DND-41 (cell line): Measurements from ENCODE around the gene ORC1.

Source experiments
- EZH2 ChIP-seq: IDR thresholded peaks from 3 replicates; pipeline ENCODE4 v1.6.1; 2012; ENCODE audit warnings: borderline replicate concordance, low read depth, mild to moderate bottlenecking, moderate library complexity, low read length, inconsistent platforms; ENCODE audit not compliant: severe bottlenecking
- TF ChIP-seq, protein P1 (sequence below): IDR thresholded peaks from 2 replicates; pipeline ENCODE4 v1.5.1; 2012; ENCODE audit warnings: borderline replicate concordance, low read length, moderate library complexity, mild to moderate bottlenecking; ENCODE audit not compliant: poor library complexity, severe bottlenecking; ENCODE audit errors: extremely low read depth

DNA sequence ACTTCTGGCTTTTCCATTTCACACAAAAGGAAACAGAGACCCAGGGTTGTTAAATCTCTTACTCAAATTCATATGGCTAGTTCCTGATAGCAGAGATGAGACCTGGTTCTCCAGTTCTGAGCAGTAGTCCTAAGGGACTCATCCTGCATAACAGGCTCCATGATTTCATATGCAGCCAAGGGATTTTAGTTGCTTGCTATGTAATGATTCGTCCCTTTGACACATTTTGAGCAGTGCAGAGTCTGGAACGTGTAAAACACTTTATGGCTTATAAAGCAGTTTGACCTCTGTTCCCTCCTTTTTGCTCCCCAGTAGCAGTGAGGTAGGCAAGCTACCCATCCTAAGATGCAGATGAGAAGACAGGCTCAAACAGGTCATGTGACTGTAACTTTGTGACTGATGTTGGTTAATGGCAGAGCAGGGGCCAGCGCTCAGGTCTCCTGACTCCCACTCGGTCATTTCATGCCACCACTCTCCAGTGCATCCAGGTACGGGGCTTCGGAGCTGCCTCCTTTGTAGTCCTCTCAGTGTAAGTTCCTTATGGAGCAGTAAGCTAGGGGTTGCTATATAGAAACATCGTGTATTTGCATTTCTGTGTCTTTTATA lies 62.5 kb downstream of the ORC1 start:
- TF ChIP-seq, protein P1, sequence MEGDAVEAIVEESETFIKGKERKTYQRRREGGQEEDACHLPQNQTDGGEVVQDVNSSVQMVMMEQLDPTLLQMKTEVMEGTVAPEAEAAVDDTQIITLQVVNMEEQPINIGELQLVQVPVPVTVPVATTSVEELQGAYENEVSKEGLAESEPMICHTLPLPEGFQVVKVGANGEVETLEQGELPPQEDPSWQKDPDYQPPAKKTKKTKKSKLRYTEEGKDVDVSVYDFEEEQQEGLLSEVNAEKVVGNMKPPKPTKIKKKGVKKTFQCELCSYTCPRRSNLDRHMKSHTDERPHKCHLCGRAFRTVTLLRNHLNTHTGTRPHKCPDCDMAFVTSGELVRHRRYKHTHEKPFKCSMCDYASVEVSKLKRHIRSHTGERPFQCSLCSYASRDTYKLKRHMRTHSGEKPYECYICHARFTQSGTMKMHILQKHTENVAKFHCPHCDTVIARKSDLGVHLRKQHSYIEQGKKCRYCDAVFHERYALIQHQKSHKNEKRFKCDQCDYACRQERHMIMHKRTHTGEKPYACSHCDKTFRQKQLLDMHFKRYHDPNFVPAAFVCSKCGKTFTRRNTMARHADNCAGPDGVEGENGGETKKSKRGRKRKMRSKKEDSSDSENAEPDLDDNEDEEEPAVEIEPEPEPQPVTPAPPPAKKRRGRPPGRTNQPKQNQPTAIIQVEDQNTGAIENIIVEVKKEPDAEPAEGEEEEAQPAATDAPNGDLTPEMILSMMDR = no peak
- no peak for TF ChIP-seq EZH2
